Measurements from ENCODE around the gene ANTXRL. TPM values are rescaled to one million over a fixed set of nuclear protein-coding genes. Genes with fewer than 3 reads are reported as not detected.
"Not testable (repeated sequence)": the region's sequence is repeated elsewhere in the genome, so short reads cannot be mapped to it uniquely, and the experiment has no call there.

The ANTXRL gene
- total and polyA plus RNA-seq, 8 donors, result 0.15 TPM; not detected in 7

DNA sequence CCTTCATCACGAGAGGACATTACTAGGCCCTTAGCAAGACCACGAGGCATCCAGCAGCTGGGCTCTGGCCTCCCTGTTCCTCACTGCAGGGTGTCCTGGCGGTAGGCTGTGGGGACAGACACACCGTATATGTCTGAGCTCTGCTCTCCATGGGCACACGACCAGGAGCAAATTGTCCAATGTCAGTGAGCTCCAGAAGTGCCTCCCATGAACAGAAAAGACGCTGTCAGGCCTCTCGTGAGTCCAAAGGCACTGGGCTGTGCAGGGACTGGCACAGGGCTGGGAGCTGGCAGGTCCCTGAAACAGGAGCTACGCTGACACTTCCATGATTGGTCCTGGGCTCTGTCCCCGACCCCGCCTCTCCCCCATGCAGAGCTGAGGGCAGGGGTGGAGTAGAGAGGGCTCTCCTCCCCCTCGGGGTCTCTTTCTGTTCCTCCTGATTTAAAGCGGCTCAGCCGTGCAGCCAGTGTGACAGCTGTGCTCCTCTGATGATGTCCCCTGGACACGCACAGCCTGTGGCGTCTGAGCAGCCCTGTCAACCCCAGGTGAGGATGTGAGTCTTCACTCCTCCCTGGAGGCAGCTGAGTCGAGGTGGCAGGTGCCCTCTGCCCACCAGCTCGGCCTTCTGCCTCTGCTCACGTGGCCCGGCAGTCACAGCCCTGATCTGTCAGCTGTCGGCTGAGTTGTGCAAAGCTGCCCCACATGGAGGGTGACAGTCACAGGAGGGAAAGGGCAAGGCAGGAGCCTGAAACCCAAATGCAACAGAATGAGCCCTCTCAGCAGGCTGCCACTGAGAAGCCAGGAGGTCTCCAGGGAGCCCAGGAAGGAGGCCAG is 13.0 kb downstream of the ANTXRL start:
- intact Hi-C loops (cut with DNase I), result no loop called here
- Histone ChIP-seq H3K36me3 (no peaks in the 10 kb centered on the region), H3K9me3 (no peaks in the 10 kb centered on the region), H3K27me3 (no peaks in the 10 kb centered on the region), H3K4me3 (no peak overlapping the region), H3K4me1 (no peaks in the 10 kb centered on the region), H3K27ac (no peak overlapping the region)
- FAIRE-seq, result no peak
- 59 to 67% methylated on average over 20 of the region's 20 CpGs for WGBS, 2 donors
- ATAC-seq, result no peak
- TF ChIP-seq CTCF (IDR thresholded peaks at IDR 0.05), result no peak
- peak in 1 of 6 donors; percentile 4 for DNase-seq

- DNase-seq; H3K27ac ChIP-seq; FAIRE-seq; H3K36me3 ChIP-seq; ATAC-seq; H3K4me3 ChIP-seq; H3K9me3 ChIP-seq; intact Hi-C loops (cut with DNase I); H3K4me1 ChIP-seq; H3K27me3 ChIP-seq: not testable (repeated sequence)
- WGBS, 2 donors, result 47 to 94% methylated on average over 3 of the region's 3 CpGs
Observed at GRCh38 chr10:46300370-46300711, 13.5 kb downstream of the ANTXRL start.

- Histone ChIP-seq H3K4me1 (no peaks in the 10 kb centered on the region), H3K36me3 (no peaks in the 10 kb centered on the region), H3K27me3 (no peaks in the 10 kb centered on the region), H3K27ac (no peak overlapping the region), H3K4me3 (no peak overlapping the region), H3K9me3 (no peaks in the 10 kb centered on the region)
- DNase-seq (peak in 1 of 6 donors; percentile 7), ATAC-seq (no peak), FAIRE-seq (no peak)
- WGBS, 2 donors, result 95 to 97% methylated on average over 5 of the region's 5 CpGs
- intact Hi-C loops (cut with DNase I), result no loop called here
- no peak for TF ChIP-seq CTCF (IDR thresholded peaks at IDR 0.05)
Observed at GRCh38 chr10:46301056-46301645, 14.4 kb downstream of the ANTXRL start.

- FAIRE-seq (no peak), DNase-seq (peak in 2 of 6 donors; percentile 8 to 35), ATAC-seq (no peak)
- Histone ChIP-seq H3K27ac (no peak overlapping the region), H3K4me3 (no peak overlapping the region), H3K4me1 (no peaks in the 10 kb centered on the region), H3K9me3 (no peaks in the 10 kb centered on the region), H3K27me3 (no peaks in the 10 kb centered on the region), H3K36me3 (no peaks in the 10 kb centered on the region)
- intact Hi-C loops (cut with DNase I), result no loop called here
- 79 to 95% methylated on average over 13 of the region's 13 CpGs for WGBS, 2 donors
- TF ChIP-seq CTCF (IDR thresholded peaks at IDR 0.05), result no peak
Observed at GRCh38 chr10:46301721-46302479, 15.1 kb downstream of the ANTXRL start.

GRCh38 chr10:46302765-46303352 is 16.1 kb downstream of the ANTXRL start:
- DNase-seq, result peak in 1 of 6 donors; percentile 5
- H3K27ac ChIP-seq; H3K9me3 ChIP-seq; H3K36me3 ChIP-seq; H3K4me1 ChIP-seq; H3K4me3 ChIP-seq; ATAC-seq; intact Hi-C loops (cut with DNase I); FAIRE-seq; H3K27me3 ChIP-seq: not testable (repeated sequence)
- 85 to 88% methylated on average over 5 of the region's 5 CpGs for WGBS, 2 donors

Measured in pancreas (tissue), 10 donors.